ENCODE results near the gene PGD.

DNA sequence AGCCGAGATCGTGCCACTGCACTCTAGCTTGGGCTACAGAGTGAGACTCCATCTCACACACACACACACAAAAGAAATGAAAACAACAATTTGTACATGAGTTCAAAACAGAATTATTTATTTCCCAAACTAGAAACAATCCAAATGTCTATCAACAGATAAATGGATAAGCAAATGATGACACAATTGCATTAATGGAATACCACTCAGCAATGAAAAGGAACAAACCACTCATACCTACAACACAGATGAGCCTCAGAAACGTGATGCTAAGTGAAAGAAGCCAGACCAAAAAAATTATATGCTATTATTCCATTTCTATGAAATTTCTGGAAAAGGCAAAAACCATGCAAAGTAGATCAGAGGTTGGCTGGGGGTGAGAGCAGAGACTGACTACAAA lies 2.0 kb upstream of the PGD start:
- TF ChIP-seq, protein P1, sequence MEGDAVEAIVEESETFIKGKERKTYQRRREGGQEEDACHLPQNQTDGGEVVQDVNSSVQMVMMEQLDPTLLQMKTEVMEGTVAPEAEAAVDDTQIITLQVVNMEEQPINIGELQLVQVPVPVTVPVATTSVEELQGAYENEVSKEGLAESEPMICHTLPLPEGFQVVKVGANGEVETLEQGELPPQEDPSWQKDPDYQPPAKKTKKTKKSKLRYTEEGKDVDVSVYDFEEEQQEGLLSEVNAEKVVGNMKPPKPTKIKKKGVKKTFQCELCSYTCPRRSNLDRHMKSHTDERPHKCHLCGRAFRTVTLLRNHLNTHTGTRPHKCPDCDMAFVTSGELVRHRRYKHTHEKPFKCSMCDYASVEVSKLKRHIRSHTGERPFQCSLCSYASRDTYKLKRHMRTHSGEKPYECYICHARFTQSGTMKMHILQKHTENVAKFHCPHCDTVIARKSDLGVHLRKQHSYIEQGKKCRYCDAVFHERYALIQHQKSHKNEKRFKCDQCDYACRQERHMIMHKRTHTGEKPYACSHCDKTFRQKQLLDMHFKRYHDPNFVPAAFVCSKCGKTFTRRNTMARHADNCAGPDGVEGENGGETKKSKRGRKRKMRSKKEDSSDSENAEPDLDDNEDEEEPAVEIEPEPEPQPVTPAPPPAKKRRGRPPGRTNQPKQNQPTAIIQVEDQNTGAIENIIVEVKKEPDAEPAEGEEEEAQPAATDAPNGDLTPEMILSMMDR (IDR thresholded peaks at IDR 0.05), result no peak
- TF ChIP-seq POLR2A (IDR thresholded peaks at IDR 0.05), result no peak
- no peak for TF ChIP-seq POLR2AphosphoS5 (IDR thresholded peaks at IDR 0.05)

All from sigmoid colon (tissue), 4 donors.